ENCODE results near the gene SCARB1.

SCARB1 gene

DNA sequence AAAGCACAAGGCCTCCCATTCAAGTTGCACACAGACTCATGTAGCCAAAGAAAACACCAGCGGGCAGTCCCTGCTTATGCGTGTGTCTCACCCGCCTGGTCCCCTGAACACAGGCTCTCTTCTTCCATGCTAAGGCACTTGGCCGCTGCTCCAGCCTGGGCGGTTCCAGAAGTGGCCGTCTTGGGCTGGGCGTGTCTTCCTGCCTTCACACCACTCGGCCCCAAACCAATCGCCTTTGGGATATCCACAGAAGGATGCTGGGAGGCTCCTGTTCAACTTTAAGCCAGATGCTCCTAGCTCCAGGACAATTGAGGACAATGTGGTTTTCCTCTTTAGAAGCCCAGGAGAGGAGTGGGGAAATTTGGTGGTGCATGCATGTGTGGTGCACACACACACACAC lies 2.2 kb downstream of the SCARB1 start:
- Histone ChIP-seq H3K27me3 (ENCODE audit: insufficient read depth, poor library complexity, severe bottlenecking) (no peaks in the 10 kb centered on the region), H3K27ac (replicated peaks) (no peak overlapping the region), H3K4me3 (replicated peaks; ENCODE audit: insufficient read depth, low read length) (no peak overlapping the region)
- DNase-seq (ENCODE audit: low read depth in 1 of 2, low spot score in 1 of 2) = no peak
- TF ChIP-seq GABPA (IDR thresholded peaks at IDR 0.05; ENCODE audit: low read depth) = no peak
- no peak for TF ChIP-seq CTCF (IDR thresholded peaks at IDR 0.05; ENCODE audit: insufficient read depth, low read length)
- TF ChIP-seq SPI1 (IDR thresholded peaks at IDR 0.05; ENCODE audit: borderline replicate concordance, low read depth) = no peak
- no peak for TF ChIP-seq REST (IDR thresholded peaks at IDR 0.05; ENCODE audit: insufficient replicate concordance, low read depth)
- TF ChIP-seq POLR2AphosphoS5 (IDR thresholded peaks at IDR 0.05; ENCODE audit: low read depth) = no peak

- Histone ChIP-seq H3K27me3 (ENCODE audit: insufficient read depth, poor library complexity, severe bottlenecking) (no peaks in the 10 kb centered on the region), H3K4me3 (replicated peaks; ENCODE audit: insufficient read depth, low read length) (no peak overlapping the region), H3K27ac (replicated peaks) (no peak overlapping the region)
- TF ChIP-seq SPI1 (IDR thresholded peaks at IDR 0.05; ENCODE audit: borderline replicate concordance, low read depth) = no peak
- no peak for TF ChIP-seq REST (IDR thresholded peaks at IDR 0.05; ENCODE audit: insufficient replicate concordance, low read depth)
- TF ChIP-seq POLR2AphosphoS5 (IDR thresholded peaks at IDR 0.05; ENCODE audit: low read depth) = no peak
- no peak for TF ChIP-seq CTCF (IDR thresholded peaks at IDR 0.05; ENCODE audit: insufficient read depth, low read length)
- no peak for TF ChIP-seq GABPA (IDR thresholded peaks at IDR 0.05; ENCODE audit: low read depth)
- DNase-seq (ENCODE audit: low read depth in 1 of 2, low spot score in 1 of 2) = no peak
Measured at GRCh38 chr12:124857921-124858461, 5.7 kb downstream of the SCARB1 start.

- no peak overlapping the region for H3K4me3 ChIP-seq (replicated peaks; ENCODE audit: insufficient read depth, low read length)
- peak overlapping the region; percentile 31; the same call in 1 of the 2 replicates for H3K27ac ChIP-seq (replicated peaks)
- TF ChIP-seq GABPA (IDR thresholded peaks at IDR 0.05; ENCODE audit: low read depth) = no peak
- TF ChIP-seq REST (IDR thresholded peaks at IDR 0.05; ENCODE audit: insufficient replicate concordance, low read depth) = no peak
- no peak for TF ChIP-seq POLR2AphosphoS5 (IDR thresholded peaks at IDR 0.05; ENCODE audit: low read depth)
- TF ChIP-seq SPI1 (IDR thresholded peaks at IDR 0.05; ENCODE audit: borderline replicate concordance, low read depth) = no peak
- no peak for TF ChIP-seq CTCF (IDR thresholded peaks at IDR 0.05; ENCODE audit: insufficient read depth, low read length)
- H3K27me3 ChIP-seq (ENCODE audit: insufficient read depth, poor library complexity, severe bottlenecking) = no peaks in the 10 kb centered on the region
- DNase-seq (ENCODE audit: low read depth in 1 of 2, low spot score in 1 of 2) = no peak
Measured at GRCh38 chr12:124856842-124857178, 6.9 kb downstream of the SCARB1 start.

Measured in HL-60 (cell line).